ENCODE measurements around the gene HES1.
"Not testable (repeated sequence)": the region's sequence is repeated elsewhere in the genome, so short reads cannot be mapped to it uniquely, and the experiment has no call there.

HES1 gene

GRCh38 chr3:194141415-194142155 lies 5.6 kb downstream of the HES1 start:
- DNase-seq (ENCODE audit: low read depth): peak; percentile 94

GRCh38 chr3:194142156-194142910 lies 6.4 kb downstream of the HES1 start:
- DNase-seq (ENCODE audit: low read depth): no peak

- no peak for DNase-seq (ENCODE audit: low read depth)
Observed at GRCh38 chr3:194145702-194146101, 9.8 kb downstream of the HES1 start.

DNA sequence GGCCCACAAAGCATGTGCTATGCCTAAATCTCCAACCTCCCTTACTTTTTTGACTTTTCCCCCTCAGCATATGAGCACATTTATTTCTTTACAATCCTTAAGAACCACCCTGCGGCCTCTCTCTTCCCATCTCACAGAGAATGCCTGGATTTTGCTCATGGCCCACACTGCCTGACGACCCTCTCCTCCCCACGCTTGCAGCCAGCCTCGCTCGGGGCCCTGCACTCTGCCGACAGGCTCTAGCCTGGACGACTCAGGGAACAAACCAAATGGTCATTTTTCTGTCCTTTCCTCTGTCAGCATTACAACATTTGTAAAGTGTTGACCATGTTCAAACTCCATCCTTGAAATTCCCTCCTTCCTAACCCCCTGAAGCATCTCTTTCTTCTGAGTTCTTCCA lies 11.7 kb downstream of the HES1 start:
- no peak for DNase-seq (ENCODE audit: low read depth)

DNA sequence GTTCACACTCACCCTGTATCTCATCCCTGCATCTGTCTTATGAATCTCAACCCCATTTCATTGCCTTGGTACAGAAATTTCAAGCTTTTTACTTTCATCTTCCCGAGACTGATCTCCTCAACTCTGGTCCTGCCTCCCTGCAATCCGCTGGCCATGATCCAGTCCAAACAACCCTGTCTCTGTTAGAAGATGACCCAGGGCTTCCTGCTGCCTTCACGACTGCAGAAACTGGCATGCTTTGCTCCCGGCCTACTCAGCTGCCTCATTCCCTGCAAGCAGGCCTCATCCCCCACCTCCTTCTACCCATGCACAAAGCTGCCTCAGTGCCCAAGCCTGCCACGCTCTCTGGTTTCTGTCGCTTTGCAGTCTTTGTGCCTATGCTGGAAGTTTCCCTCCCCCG lies 12.4 kb downstream of the HES1 start:
- DNase-seq (ENCODE audit: low read depth): no peak

- no peak for DNase-seq (ENCODE audit: low read depth)
Observed at GRCh38 chr3:194150252-194150934, 14.4 kb downstream of the HES1 start.

- not testable (repeated sequence) for DNase-seq (ENCODE audit: low read depth)
Observed at GRCh38 chr3:194150935-194151302, 15.0 kb downstream of the HES1 start.

- DNase-seq (ENCODE audit: low read depth): no peak
Observed at GRCh38 chr3:194154346-194154745, 18.4 kb downstream of the HES1 start.

DNA sequence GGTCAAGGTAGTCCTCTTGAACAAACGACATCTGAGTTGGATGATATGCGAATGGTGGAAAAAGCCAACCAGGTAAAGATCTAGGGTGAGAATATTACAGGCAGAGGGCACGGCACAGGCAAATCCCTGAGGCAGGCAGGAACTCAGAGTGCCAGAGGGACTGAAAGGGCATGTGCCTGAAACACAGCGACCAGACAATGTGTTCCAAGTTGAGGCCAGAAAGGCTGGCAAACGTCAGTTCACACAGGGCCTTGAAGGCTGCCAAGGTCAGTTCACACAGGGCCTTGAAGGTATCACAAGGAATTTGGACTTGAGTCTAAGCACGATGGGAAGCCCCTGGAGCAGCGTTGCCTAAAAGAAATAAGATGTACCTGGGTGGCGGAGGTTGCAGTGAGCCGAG lies 20.1 kb downstream of the HES1 start:
- no peak for DNase-seq (ENCODE audit: low read depth)

- DNase-seq (ENCODE audit: low read depth): no peak
Observed at GRCh38 chr3:194158942-194159439, 23.0 kb downstream of the HES1 start.

DNA sequence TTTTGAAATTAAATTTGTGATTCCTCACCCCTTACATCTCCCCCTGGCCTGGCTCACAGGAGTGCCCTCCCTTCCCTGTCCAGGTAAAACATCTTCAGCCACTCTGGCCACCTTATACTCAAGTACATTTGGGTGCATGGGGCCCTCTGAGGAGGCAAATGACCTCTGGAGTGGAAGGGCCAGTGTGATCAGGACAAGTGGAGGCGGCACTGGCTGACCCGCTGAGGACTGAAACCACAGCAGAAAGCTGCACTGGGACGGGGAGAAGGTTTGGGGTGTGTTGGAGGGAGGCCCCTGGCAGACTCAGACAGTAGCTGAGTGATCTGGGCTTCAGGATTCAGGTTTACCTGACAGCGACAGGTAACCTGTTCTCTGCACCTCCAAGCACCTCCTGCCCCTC lies 24.2 kb downstream of the HES1 start:
- DNase-seq (ENCODE audit: low read depth): no peak

- no peak for DNase-seq (ENCODE audit: low read depth)
Observed at GRCh38 chr3:194161131-194162045, 25.4 kb downstream of the HES1 start.

DNA sequence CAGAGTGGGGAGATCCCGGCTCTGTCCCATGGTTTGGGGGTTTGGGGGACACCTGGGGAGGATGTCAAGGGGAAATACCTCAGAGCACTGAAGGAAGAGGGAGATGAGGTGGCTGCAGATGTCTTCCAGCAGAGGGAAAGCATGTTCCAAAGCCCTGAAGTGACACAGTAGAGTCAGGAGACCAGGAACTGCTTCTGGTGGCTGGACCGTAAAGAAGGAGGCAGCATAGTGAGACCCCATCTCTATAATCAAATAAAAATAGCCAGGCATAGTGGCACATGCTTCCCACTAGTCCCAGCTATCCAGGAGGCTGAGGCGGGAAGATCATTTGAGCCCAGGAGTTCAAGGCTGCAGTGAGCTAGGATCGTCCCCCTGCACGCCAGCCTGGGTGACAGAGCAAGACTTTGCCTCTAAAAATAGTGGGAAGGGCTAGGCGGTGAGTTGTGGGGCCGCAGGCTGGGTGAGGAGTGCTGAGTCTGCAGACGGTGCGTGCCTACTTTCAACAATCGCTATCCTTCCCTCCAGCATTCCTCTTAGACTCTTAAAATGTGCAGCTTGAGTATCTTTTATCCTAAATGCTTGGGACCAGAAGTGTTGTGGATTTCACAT lies 26.2 kb downstream of the HES1 start:
- DNase-seq (ENCODE audit: low read depth): no peak

- DNase-seq (ENCODE audit: low read depth): no peak
Observed at GRCh38 chr3:194162817-194163584, 27.1 kb downstream of the HES1 start.

- no peak for DNase-seq (ENCODE audit: low read depth)
Observed at GRCh38 chr3:194163697-194164096, 27.7 kb downstream of the HES1 start.

DNA sequence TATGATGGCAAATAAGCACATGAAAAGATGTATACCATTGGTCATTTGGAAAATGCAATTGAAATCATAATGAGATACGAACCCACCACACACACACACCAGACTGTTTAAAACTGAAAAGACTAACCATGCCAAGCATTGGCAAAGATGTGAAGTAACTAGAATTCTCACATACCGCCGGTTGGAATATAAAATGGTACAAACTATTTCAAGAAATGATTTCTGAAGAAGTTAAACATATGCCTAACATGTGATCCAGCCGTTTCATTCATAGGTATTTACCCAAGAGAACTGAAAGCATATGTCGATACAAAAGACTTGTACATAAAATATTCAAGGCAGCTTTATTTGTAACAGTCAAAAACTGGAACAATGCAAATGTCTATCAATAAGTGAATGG lies 28.9 kb downstream of the HES1 start:
- DNase-seq (ENCODE audit: low read depth): no peak

- DNase-seq (ENCODE audit: low read depth): no peak
Observed at GRCh38 chr3:194165271-194166018, 29.5 kb downstream of the HES1 start.

- no peak for DNase-seq (ENCODE audit: low read depth)
Observed at GRCh38 chr3:194166682-194167479, 30.9 kb downstream of the HES1 start.
